Kidney epithelial cell (primary cell): ENCODE data around the gene BTBD2. TPM values are rescaled to one million over a fixed set of nuclear protein-coding genes. Genes with fewer than 3 reads are reported as not detected.

Experiments
- DNase-seq: peaks from one replicate; pipeline ENCODE4 v3.0.0-alpha.2; 2010; ENCODE audit warnings: low read depth
- H3K27me3 ChIP-seq: 2 replicates; pipeline ENCODE4 v1.6.0; 2011; ENCODE audit warnings: low read length; ENCODE audit not compliant: control insufficient read depth, insufficient read depth
- H3K36me3 ChIP-seq: 2 replicates; pipeline ENCODE4 v1.5.1; 2011; ENCODE audit warnings: low read length; ENCODE audit not compliant: control insufficient read depth, insufficient read depth
- H3K4me3 ChIP-seq: 2 replicates; pipeline ENCODE4 v1.5.1; 2011; ENCODE audit warnings: low read depth, mild to moderate bottlenecking, control low read depth, low read length
- total RNA-seq: library from RNA; depleted of rRNA; stranded (reverse); fragments of >200 nt; gene quantifications from 2 replicates; pipeline ENCODE4 v1.2.3, GENCODE V29; 2015
- TF ChIP-seq, protein P1 (sequence below): IDR thresholded peaks from 2 replicates; pipeline ENCODE4 v1.5.1; 2011; ENCODE audit warnings: mild to moderate bottlenecking, moderate library complexity, low read length, control low read depth, inconsistent platforms; ENCODE audit not compliant: insufficient read depth, poor library complexity, severe bottlenecking

Gene BTBD2
- total RNA-seq, 1 donor from 2014 or later: 51.3 TPM

GRCh38 chr19:1968279-1969175, 47.0 kb downstream of the BTBD2 start:
- H3K4me3 ChIP-seq: no peak overlapping the region
- peaks cover 2% of the 10 kb centered on the region for H3K36me3 ChIP-seq
- H3K27me3 ChIP-seq: no peaks in the 10 kb centered on the region
- no peak for DNase-seq
- TF ChIP-seq, protein P1, sequence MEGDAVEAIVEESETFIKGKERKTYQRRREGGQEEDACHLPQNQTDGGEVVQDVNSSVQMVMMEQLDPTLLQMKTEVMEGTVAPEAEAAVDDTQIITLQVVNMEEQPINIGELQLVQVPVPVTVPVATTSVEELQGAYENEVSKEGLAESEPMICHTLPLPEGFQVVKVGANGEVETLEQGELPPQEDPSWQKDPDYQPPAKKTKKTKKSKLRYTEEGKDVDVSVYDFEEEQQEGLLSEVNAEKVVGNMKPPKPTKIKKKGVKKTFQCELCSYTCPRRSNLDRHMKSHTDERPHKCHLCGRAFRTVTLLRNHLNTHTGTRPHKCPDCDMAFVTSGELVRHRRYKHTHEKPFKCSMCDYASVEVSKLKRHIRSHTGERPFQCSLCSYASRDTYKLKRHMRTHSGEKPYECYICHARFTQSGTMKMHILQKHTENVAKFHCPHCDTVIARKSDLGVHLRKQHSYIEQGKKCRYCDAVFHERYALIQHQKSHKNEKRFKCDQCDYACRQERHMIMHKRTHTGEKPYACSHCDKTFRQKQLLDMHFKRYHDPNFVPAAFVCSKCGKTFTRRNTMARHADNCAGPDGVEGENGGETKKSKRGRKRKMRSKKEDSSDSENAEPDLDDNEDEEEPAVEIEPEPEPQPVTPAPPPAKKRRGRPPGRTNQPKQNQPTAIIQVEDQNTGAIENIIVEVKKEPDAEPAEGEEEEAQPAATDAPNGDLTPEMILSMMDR: no peak

DNA sequence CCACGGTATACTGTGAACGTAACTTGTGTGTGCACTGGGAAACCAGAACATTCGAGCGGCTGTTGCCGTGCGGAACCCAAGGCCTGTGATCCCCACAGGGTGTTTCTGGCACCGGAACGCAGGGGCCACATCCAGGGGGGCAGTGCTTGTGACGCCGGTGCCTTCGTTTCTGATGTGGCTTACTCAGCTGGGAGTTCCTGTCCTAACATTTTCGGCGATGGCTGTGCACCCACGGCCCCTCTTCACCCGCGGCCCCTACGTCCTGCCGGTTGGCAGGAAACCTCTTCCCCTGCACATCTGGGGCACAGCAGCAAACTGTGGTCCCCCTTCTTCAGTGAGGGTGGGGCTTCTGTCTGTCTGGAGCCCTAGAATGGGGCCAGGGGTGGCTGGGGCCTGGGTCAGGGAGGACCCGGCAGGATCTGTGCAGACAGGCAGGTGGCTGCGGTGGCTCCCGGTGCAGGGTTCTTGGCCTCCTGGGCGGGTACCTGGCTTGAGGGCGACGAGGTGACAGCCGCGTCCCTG, 48.4 kb downstream of the BTBD2 start:
- H3K4me3 ChIP-seq: no peak overlapping the region
- DNase-seq: no peak
- no peaks in the 10 kb centered on the region for H3K27me3 ChIP-seq
- no peaks in the 10 kb centered on the region for H3K36me3 ChIP-seq
- TF ChIP-seq, protein P1: no peak

GRCh38 chr19:1962674-1963073, 52.8 kb downstream of the BTBD2 start:
- TF ChIP-seq, protein P1: no peak
- H3K27me3 ChIP-seq: no peaks in the 10 kb centered on the region
- H3K4me3 ChIP-seq: no peak overlapping the region
- no peak for DNase-seq
- no peaks in the 10 kb centered on the region for H3K36me3 ChIP-seq

GRCh38 chr19:1961000-1961883, 54.3 kb downstream of the BTBD2 start:
- Histone ChIP-seq H3K36me3 (no peaks in the 10 kb centered on the region), H3K27me3 (no peaks in the 10 kb centered on the region), H3K4me3 (no peak overlapping the region)
- DNase-seq: peak; percentile 51
- TF ChIP-seq, protein P1: no peak

GRCh38 chr19:1959928-1960589, 55.5 kb downstream of the BTBD2 start:
- TF ChIP-seq, protein P1: no peak
- Histone ChIP-seq H3K4me3 (no peak overlapping the region), H3K36me3 (no peaks in the 10 kb centered on the region), H3K27me3 (no peaks in the 10 kb centered on the region)
- no peak for DNase-seq
